Hepatocyte (in vitro differentiated cells): ENCODE data around the gene HHLA2. TPM values are rescaled to one million over a fixed set of nuclear protein-coding genes. Genes with fewer than 3 reads are reported as not detected.

Experiments used
- DNase-seq: peaks from one replicate; pipeline ENCODE4 v3.0.0-alpha.2; 2016; ENCODE audit warnings: low spot score
- H2AFZ ChIP-seq: fragments of 200-600 bp; sonication (generic); 2 replicates; pipeline ENCODE4 v1.6.0; 2016; ENCODE audit warnings: antibody characterized with exemption, mild to moderate bottlenecking
- H3K27ac ChIP-seq: fragments of 200-600 bp; sonication (generic); 2 replicates; pipeline ENCODE4 v1.5.1; 2016; ENCODE audit warnings: mild to moderate bottlenecking
- H3K27me3 ChIP-seq: fragments of 200-600 bp; sonication (generic); 2 replicates; pipeline ENCODE4 v1.6.1; 2016
- H3K36me3 ChIP-seq: fragments of 200-600 bp; sonication (generic); replicated peaks from 2 replicates; pipeline ENCODE4 v1.5.1; 2016; ENCODE audit warnings: low read depth; ENCODE audit not compliant: insufficient read depth
- H3K4me1 ChIP-seq: fragments of 200-600 bp; sonication (generic); 2 replicates; pipeline ENCODE4 v1.5.1; 2016; ENCODE audit warnings: mild to moderate bottlenecking, moderate library complexity; ENCODE audit not compliant: insufficient read depth
- H3K4me2 ChIP-seq: fragments of 200-600 bp; sonication (generic); 2 replicates; pipeline ENCODE4 v1.6.0; 2016
- H3K4me3 ChIP-seq: fragments of 200-600 bp; sonication (generic); 2 replicates; pipeline ENCODE4 v1.5.1; 2016; ENCODE audit warnings: mild to moderate bottlenecking
- H3K79me2 ChIP-seq: fragments of 200-600 bp; sonication (generic); 2 replicates; pipeline ENCODE4 v1.6.0; 2017; ENCODE audit warnings: mild to moderate bottlenecking
- H3K9me2 ChIP-seq: fragments of 200-600 bp; sonication (generic); replicated peaks from 2 replicates; pipeline ENCODE4 v1.6.0; 2017; ENCODE audit warnings: mild to moderate bottlenecking; ENCODE audit not compliant: insufficient read depth
- H3K9me3 ChIP-seq: fragments of 200-600 bp; sonication (generic); 2 replicates; pipeline ENCODE4 v1.5.1; 2016; ENCODE audit warnings: low read depth, mild to moderate bottlenecking
- H4K20me1 ChIP-seq: fragments of 200-600 bp; sonication (generic); 2 replicates; pipeline ENCODE4 v1.6.0; 2016; ENCODE audit warnings: mild to moderate bottlenecking; ENCODE audit not compliant: insufficient read depth, poor library complexity, severe bottlenecking
- EZH2 ChIP-seq: fragments of 200-600 bp; sonication (generic); IDR thresholded peaks from 2 replicates; pipeline ENCODE4 v1.6.1; 2016; ENCODE audit warnings: antibody characterized with exemption, mild to moderate bottlenecking, borderline replicate concordance
- EZH2phosphoT487 ChIP-seq: fragments of 200-600 bp; sonication (generic); IDR thresholded peaks from one replicate; pipeline ENCODE4 v1.6.1; 2018; ENCODE audit warnings: antibody characterized with exemption, mild to moderate bottlenecking, low read depth, moderate library complexity; ENCODE audit not compliant: unreplicated experiment, severe bottlenecking
- WGBS: methylation state at CpG from one replicate; pipeline ENCODE4 v1.1.6; 2016; ENCODE audit warnings: low lambda C conversion rate; ENCODE audit errors: missing lambda C conversion rate; 5-methylcytosine and 5-hydroxymethylcytosine counted together
- polyA plus RNA-seq: library from polyadenylated mRNA; unstranded; fragments of >200 nt; fragmentation: Nextera tagmentation; extraction: Ambion mirVana; gene quantifications from 2 replicates; pipeline ENCODE4 v1.2.1, GENCODE V29; 2016
- total RNA-seq: library from RNA; depleted of rRNA; stranded (reverse); fragments of >200 nt; gene quantifications from 2 replicates; pipeline ENCODE4 v1.2.3, GENCODE V29; 2014
- TF ChIP-seq, protein P1 (sequence below): fragments of 200-600 bp; sonication (generic); IDR thresholded peaks from 2 replicates; pipeline ENCODE4 v1.5.1; 2016; ENCODE audit warnings: antibody characterized with exemption, mild to moderate bottlenecking; ENCODE audit not compliant: poor library complexity

HHLA2 gene
- total and polyA plus RNA-seq, 2 experiments from 2014 or later: 6.1 to 21.8 TPM

DNA sequence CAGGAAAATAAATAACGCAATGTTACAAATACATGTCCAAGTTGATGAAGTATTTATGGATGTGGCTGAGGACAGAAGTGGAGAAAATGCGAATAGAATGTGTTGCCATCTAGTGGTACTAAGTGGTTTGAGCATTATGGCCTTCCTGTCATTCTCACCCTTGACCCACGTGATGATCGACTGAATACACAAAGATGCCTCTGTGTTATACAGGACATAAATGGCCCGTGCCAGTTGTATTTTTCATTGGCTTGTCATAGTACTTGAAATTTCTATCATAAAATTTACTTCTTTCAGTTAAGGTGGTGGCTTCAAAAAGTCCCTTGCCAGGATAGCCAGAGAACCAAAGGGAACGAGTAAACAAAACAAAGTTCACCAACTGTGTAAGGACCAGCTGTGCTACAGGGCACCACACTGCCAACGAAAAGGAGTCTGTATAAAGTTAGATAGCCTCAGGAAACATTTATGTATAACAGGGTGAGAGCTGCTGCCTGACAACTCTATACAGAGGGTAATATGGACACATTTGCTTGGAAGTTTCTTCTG, 110.4 kb downstream of the HHLA2 start:
- peaks cover 12% of the 10 kb centered on the region for H3K4me1 ChIP-seq
- H3K36me3 ChIP-seq: no peaks in the 10 kb centered on the region
- TF ChIP-seq, protein P1, sequence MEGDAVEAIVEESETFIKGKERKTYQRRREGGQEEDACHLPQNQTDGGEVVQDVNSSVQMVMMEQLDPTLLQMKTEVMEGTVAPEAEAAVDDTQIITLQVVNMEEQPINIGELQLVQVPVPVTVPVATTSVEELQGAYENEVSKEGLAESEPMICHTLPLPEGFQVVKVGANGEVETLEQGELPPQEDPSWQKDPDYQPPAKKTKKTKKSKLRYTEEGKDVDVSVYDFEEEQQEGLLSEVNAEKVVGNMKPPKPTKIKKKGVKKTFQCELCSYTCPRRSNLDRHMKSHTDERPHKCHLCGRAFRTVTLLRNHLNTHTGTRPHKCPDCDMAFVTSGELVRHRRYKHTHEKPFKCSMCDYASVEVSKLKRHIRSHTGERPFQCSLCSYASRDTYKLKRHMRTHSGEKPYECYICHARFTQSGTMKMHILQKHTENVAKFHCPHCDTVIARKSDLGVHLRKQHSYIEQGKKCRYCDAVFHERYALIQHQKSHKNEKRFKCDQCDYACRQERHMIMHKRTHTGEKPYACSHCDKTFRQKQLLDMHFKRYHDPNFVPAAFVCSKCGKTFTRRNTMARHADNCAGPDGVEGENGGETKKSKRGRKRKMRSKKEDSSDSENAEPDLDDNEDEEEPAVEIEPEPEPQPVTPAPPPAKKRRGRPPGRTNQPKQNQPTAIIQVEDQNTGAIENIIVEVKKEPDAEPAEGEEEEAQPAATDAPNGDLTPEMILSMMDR: peak; percentile 49
- TF ChIP-seq EZH2phosphoT487 (no peak), EZH2 (no peak)
- H3K27ac ChIP-seq: no peak overlapping the region
- H3K79me2 ChIP-seq: no peaks in the 10 kb centered on the region
- no peaks in the 10 kb centered on the region for H3K27me3 ChIP-seq
- DNase-seq: peak; percentile 66
- H3K9me3 ChIP-seq: no peaks in the 10 kb centered on the region
- H4K20me1 ChIP-seq: no peaks in the 10 kb centered on the region
- H3K4me2 ChIP-seq: no peak overlapping the region
- no peaks in the 10 kb centered on the region for H3K9me2 ChIP-seq
- WGBS: 40% methylated on average over 7 of the region's 7 CpGs
- H3K4me3 ChIP-seq: no peak overlapping the region
- H2AFZ ChIP-seq: no peak overlapping the region

DNA sequence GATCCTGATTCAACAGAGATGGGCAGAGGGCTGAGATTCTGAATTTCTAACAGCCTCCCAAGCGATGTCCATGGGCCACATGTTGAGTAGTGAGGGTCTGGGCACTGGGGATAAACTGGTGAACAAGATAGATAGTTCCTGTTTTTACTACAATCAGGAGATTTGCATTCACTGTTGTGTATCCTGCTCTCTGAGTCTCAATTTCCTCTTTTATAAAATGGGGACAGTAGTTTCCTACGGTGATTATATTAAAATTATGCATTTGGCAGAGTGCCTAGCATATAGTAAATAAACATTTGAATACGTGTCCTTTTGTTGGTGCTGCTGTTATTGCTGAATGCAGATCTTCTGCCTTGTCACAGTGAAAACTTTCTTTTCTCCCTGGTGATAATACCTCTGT, 111.5 kb downstream of the HHLA2 start:
- Histone ChIP-seq H3K4me1 (peaks cover 12% of the 10 kb centered on the region), H3K4me2 (no peak overlapping the region), H3K36me3 (no peaks in the 10 kb centered on the region), H3K9me2 (no peaks in the 10 kb centered on the region), H3K4me3 (no peak overlapping the region), H2AFZ (no peak overlapping the region), H3K27me3 (no peaks in the 10 kb centered on the region), H3K9me3 (no peaks in the 10 kb centered on the region), H3K79me2 (no peaks in the 10 kb centered on the region), H4K20me1 (no peaks in the 10 kb centered on the region), H3K27ac (no peak overlapping the region)
- TF ChIP-seq, protein P1: no peak
- no peak for TF ChIP-seq EZH2phosphoT487
- TF ChIP-seq EZH2: no peak
- DNase-seq: no peak
- 61% methylated on average over 3 of the region's 3 CpGs for WGBS

DNA sequence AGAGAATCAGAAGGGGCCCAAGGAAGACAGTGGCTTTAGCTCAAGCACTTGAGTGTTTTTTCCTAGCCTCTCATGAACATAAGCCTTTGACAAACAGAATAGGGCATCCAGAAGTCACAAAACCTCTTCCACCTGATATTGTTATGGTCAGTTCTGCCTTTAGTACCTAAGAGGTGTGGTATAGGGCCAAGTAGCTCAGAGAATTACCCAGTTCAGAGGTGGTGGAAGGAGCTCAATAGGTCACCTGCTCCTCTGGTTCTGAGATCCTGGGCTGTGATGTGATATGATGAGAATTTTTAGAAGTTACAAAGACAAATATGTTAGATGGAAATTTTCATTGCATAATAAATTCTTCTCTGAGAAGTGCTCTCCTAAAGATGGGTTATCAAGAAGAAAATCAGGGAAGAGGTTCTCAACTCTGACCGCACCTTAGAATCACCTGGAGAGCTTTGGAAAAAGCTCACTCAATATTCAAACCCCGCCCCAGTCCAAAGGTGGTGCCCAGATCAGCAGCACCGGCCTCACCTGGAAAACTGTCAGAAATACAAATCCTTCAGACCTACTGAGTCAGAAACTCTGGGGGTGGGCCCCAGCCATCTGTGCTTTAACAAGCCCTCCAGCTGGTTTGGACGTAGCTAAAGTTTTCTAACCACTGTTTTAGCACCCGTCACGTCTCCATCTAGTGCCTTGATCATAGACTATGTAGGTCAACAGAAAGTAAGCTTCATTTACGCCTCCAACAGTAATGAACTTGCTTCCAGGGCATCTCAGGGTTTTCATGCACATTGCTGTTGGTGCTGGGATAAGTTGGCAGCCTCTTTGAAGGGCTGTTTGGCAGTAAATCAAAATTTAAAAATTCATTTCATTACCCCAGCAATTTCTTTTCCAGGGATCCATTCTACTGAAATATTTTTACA, 112.8 kb downstream of the HHLA2 start:
- Histone ChIP-seq H2AFZ (no peak overlapping the region), H3K9me3 (no peaks in the 10 kb centered on the region), H3K27ac (no peak overlapping the region), H3K27me3 (no peaks in the 10 kb centered on the region), H3K4me1 (peaks cover 7% of the 10 kb centered on the region), H4K20me1 (no peaks in the 10 kb centered on the region), H3K9me2 (no peaks in the 10 kb centered on the region), H3K36me3 (no peaks in the 10 kb centered on the region), H3K4me3 (no peak overlapping the region), H3K4me2 (no peak overlapping the region), H3K79me2 (no peaks in the 10 kb centered on the region)
- 88% methylated on average over 7 of the region's 7 CpGs for WGBS
- peak; percentile 28 for DNase-seq
- TF ChIP-seq, protein P1: no peak
- TF ChIP-seq EZH2: no peak
- TF ChIP-seq EZH2phosphoT487: no peak
